GM21526 (cell line): ENCODE results near the gene CHRNA5.
A peak's percentile ranks its signal among the peaks of the same experiment; 100 is the strongest.
"Not testable (repeated sequence)": the region's sequence is repeated elsewhere in the genome, so short reads cannot be mapped to it uniquely, and the experiment has no call there.

Experiments
- ATAC-seq: cut with Tn5 transposase; IDR thresholded peaks from one replicate; pipeline ENCODE4 v1.9.1; 2021; ENCODE audit warnings: moderate library complexity; ENCODE audit not compliant: unreplicated experiment, low FRiP score

CHRNA5 gene

GRCh38 chr15:78565097-78565950 lies at the start of gene CHRNA5:
CHRNA5 (plus strand) TSS chr15:78565520; CDS start chr15:78565720, 200 bp downstream.
- ATAC-seq = no peak

GRCh38 chr15:78520035-78520434 lies 45.3 kb upstream of the CHRNA5 start:
- ATAC-seq = not testable (repeated sequence)

GRCh38 chr15:78524230-78524629 lies 41.1 kb upstream of the CHRNA5 start:
- no peak for ATAC-seq

- no peak for ATAC-seq
These were observed 38.0 kb upstream of the CHRNA5 start for GRCh38 chr15:78527325-78527724.

GRCh38 chr15:78533331-78533730 lies 32.0 kb upstream of the CHRNA5 start:
- no peak for ATAC-seq

- ATAC-seq = no peak
These were observed 29.2 kb upstream of the CHRNA5 start for GRCh38 chr15:78536134-78536533.

- no peak for ATAC-seq
These were observed 27.9 kb upstream of the CHRNA5 start for GRCh38 chr15:78537266-78537905.

GRCh38 chr15:78538358-78538757 lies 27.0 kb upstream of the CHRNA5 start:
- ATAC-seq = no peak

GRCh38 chr15:78539464-78540140 lies 25.7 kb upstream of the CHRNA5 start:
- not testable (repeated sequence) for ATAC-seq

GRCh38 chr15:78540141-78540870 lies 25.0 kb upstream of the CHRNA5 start, which contains the start of gene PSMA4:
PSMA4 (plus strand) TSS chr15:78540444; CDS start chr15:78541928, 1,484 bp downstream.
- ATAC-seq = peak; percentile 67

GRCh38 chr15:78540871-78541743 lies 24.2 kb upstream of the CHRNA5 start:
- ATAC-seq = no peak

GRCh38 chr15:78541744-78542034 lies 23.6 kb upstream of the CHRNA5 start:
- no peak for ATAC-seq

- no peak for ATAC-seq
These were observed 22.7 kb upstream of the CHRNA5 start for GRCh38 chr15:78542647-78543046.

- no peak for ATAC-seq
These were observed 15.1 kb upstream of the CHRNA5 start for GRCh38 chr15:78550194-78550593.

GRCh38 chr15:78550815-78551214 lies 14.5 kb upstream of the CHRNA5 start:
- no peak for ATAC-seq

- no peak for ATAC-seq
These were observed 13.4 kb upstream of the CHRNA5 start for GRCh38 chr15:78551902-78552301.

GRCh38 chr15:78552597-78552996 lies 12.7 kb upstream of the CHRNA5 start:
- no peak for ATAC-seq

- ATAC-seq = not testable (repeated sequence)
These were observed 5.1 kb upstream of the CHRNA5 start for GRCh38 chr15:78560201-78560600.

GRCh38 chr15:78561490-78561889 lies 3.8 kb upstream of the CHRNA5 start:
- no peak for ATAC-seq

GRCh38 chr15:78563092-78563491 lies 2.2 kb upstream of the CHRNA5 start:
- ATAC-seq = no peak
